B cell (primary cell): ENCODE measurements around the gene CLEC1A. TPM values are rescaled to one million over a fixed set of nuclear protein-coding genes. Genes with fewer than 3 reads are reported as not detected.

Source experiments
- ATAC-seq: fragments of 200-7000 bp; cut with Tn5 transposase; one replicate; pipeline ENCODE4 v1.10.0; 2021; ENCODE audit warnings: low read depth, mild to moderate bottlenecking, moderate number of reproducible peaks, moderate library complexity
- CTCF ChIA-PET: fragments of 350-600 bp; sonication (Branson Sonifier 250); formaldehyde crosslinking; loops from one replicate; lab custom pipeline; 2021; ENCODE audit warnings: antibody characterized with exemption, inconsistent platforms; lab: Charles Lee
- POLR2A ChIA-PET: fragments of 350-600 bp; sonication (Branson Sonifier 250); formaldehyde crosslinking; loops from one replicate; lab custom pipeline; 2021; ENCODE audit warnings: antibody characterized with exemption; lab: Charles Lee
- DNase-seq: peaks from one replicate; pipeline ENCODE4 v3.0.0; 2013
- H2AFZ ChIP-seq: 2 replicates; pipeline ENCODE4 v1.6.1; 2012; ENCODE audit warnings: mild to moderate bottlenecking, low read depth, low read length; ENCODE audit not compliant: insufficient read depth, poor library complexity, severe bottlenecking
- H3K27ac ChIP-seq, 2 donors: 1 replicate in 1 of 2; 2 replicates in 1 of 2; pipeline ENCODE4 v1.5.1; 2012 to 2013; ENCODE audit warnings: low read length in 2 of 2, mild to moderate bottlenecking in 2 of 2, moderate library complexity in 1 of 2
- H3K27me3 ChIP-seq, 4 experiments: fragments of 200-600 bp in 1 of 4; sonication (generic) in 1 of 4; replicated peaks in 1 of 4; 1 replicate in 2 of 4; 2 replicates in 2 of 4; pipeline versions ENCODE4 v1.6.1 to v1.7.0; 2013 to 2016; ENCODE audit warnings: low read length in 3 of 4, mild to moderate bottlenecking in 2 of 4, mixed read lengths in 1 of 4, moderate library complexity in 1 of 4; ENCODE audit not compliant: insufficient read depth in 4 of 4, control insufficient read depth in 3 of 4; ENCODE audit errors: control extremely low read depth in 1 of 4
- H3K36me3 ChIP-seq, 2 experiments: replicated peaks in 1 of 2; 1 replicate in 1 of 2; 2 replicates in 1 of 2; pipeline versions ENCODE4 v1.6.1 to v1.7.1; 2013; ENCODE audit warnings: low read length in 1 of 2; ENCODE audit not compliant: insufficient read depth in 2 of 2, control insufficient read depth in 1 of 2; ENCODE audit errors: control extremely low read depth in 1 of 2, extremely low read depth in 1 of 2
- H3K4me1 ChIP-seq, 2 donors: fragments of 200-600 bp in 1 of 2; sonication (generic) in 1 of 2; 1 replicate in 1 of 2; 2 replicates in 1 of 2; pipeline versions ENCODE4 v1.5.1 to v1.6.1; 2013 to 2017; ENCODE audit warnings: low read length in 2 of 2; ENCODE audit not compliant: control insufficient read depth in 2 of 2, insufficient read depth in 2 of 2
- H3K4me2 ChIP-seq: replicated peaks from 2 replicates; pipeline ENCODE3; 2012; ENCODE audit warnings: mild to moderate bottlenecking, low read depth, low read length; ENCODE audit not compliant: poor library complexity, severe bottlenecking
- H3K4me3 ChIP-seq, 5 experiments: fragments of 200-600 bp in 1 of 5; sonication (generic) in 1 of 5; 1 replicate in 3 of 5; 2 replicates in 2 of 5; pipeline versions ENCODE4 v1.5.1 to v1.7.0; 2011 to 2016; ENCODE audit warnings: low read length in 4 of 5, mild to moderate bottlenecking in 4 of 5, low read depth in 2 of 5, control low read depth in 1 of 5, moderate library complexity in 1 of 5; ENCODE audit not compliant: insufficient read depth in 1 of 5; ENCODE audit errors: control extremely low read depth in 1 of 5, extremely low read depth in 1 of 5
- H3K79me2 ChIP-seq: fragments of 200-600 bp; sonication (generic); one replicate; pipeline ENCODE4 v1.6.0; 2016; ENCODE audit warnings: low read length; ENCODE audit not compliant: control insufficient read depth, insufficient read depth
- H3K9ac ChIP-seq: fragments of 200-600 bp; sonication (generic); 2 replicates; pipeline ENCODE4 v1.6.1; 2017; ENCODE audit warnings: mild to moderate bottlenecking, low read length, moderate library complexity
- H3K9me3 ChIP-seq, 3 donors: one replicate each; pipeline versions ENCODE4 v1.6.1 to v1.7.1; 2013; ENCODE audit warnings: low read length in 2 of 3; ENCODE audit not compliant: control insufficient read depth in 2 of 3, insufficient read depth in 1 of 3; ENCODE audit errors: control extremely low read depth in 1 of 3
- H4K20me1 ChIP-seq: 2 replicates; pipeline ENCODE4 v1.6.0; 2012; ENCODE audit warnings: mild to moderate bottlenecking, low read length; ENCODE audit not compliant: insufficient read depth, control insufficient read depth, poor library complexity, severe bottlenecking
- H3K27ac Mint-ChIP-seq: one replicate; pipeline ENCODE4 v1.8.0; 2021; ENCODE audit warnings: mixed read lengths
- H3K27me3 Mint-ChIP-seq: one replicate; pipeline ENCODE4 v1.8.0; 2021; ENCODE audit warnings: mixed read lengths
- H3K4me1 Mint-ChIP-seq: one replicate; pipeline ENCODE4 v1.8.0; 2021; ENCODE audit warnings: mixed read lengths
- H3K4me3 Mint-ChIP-seq: one replicate; pipeline ENCODE4 v1.8.0; 2021; ENCODE audit warnings: mixed read lengths
- H3K9me3 Mint-ChIP-seq: one replicate; pipeline ENCODE4 v1.8.0; 2022; ENCODE audit warnings: mixed read lengths; ENCODE audit not compliant: insufficient read depth
- EZH2 ChIP-seq: IDR thresholded peaks from 2 replicates; pipeline ENCODE4 v1.6.1; 2012; ENCODE audit warnings: borderline replicate concordance, low read depth, mild to moderate bottlenecking, moderate library complexity, low read length; ENCODE audit not compliant: insufficient read depth, poor library complexity, severe bottlenecking
- WGBS: methylation state at CpG from one replicate; pipeline ENCODE4 v1.1.5; 2013; ENCODE audit warnings: missing lambda C conversion rate; ENCODE audit not compliant: insufficient coverage; 5-methylcytosine and 5-hydroxymethylcytosine counted together
- intact Hi-C: fragments of 100-400 bp; cut with micrococcal nuclease; formaldehyde crosslinking; loops from one replicate; pipeline ENCODE4 v1.10.0; 2022
- polyA plus RNA-seq: library from polyadenylated mRNA; depleted of rRNA; stranded (reverse); fragments of >200 nt; gene quantifications from 2 replicates; pipeline ENCODE4 v1.2.3, GENCODE V29; 2012
- total RNA-seq, 2 donors: library from RNA; stranded (reverse); fragments of 120-200 nt in 1 of 2; gene quantifications; 1 replicate in 1 of 2; 2 replicates in 1 of 2; pipeline versions ENCODE4 v1.2.3 to v1.2.4, GENCODE V29; 2013 to 2022
- TF ChIP-seq, protein P1 (sequence below): fragments of 200-600 bp; IDR thresholded peaks from one replicate; pipeline ENCODE4 v1.8.0; 2022; ENCODE audit warnings: antibody characterized with exemption, mild to moderate bottlenecking

The CLEC1A gene
- total and polyA plus RNA-seq, 2 donors (not counting 1 experiment from before 2014, with no cell fraction given) = 0.10 TPM; not detected in 1

- Histone ChIP-seq H3K27ac (no peak overlapping the region), H3K9ac (no peak overlapping the region), H3K4me3 (no peak overlapping the region), H3K36me3 (no peaks in the 10 kb centered on the region), H3K79me2 (no peaks in the 10 kb centered on the region), H3K27me3 (peaks cover 0 to 11% (median 3%) of the 10 kb centered on the region in 4 experiments), H4K20me1 (no peaks in the 10 kb centered on the region), H3K4me1 (peaks cover 0 to 10% of the 10 kb centered on the region in 2 donors), H3K9me3 (no peaks in the 10 kb centered on the region), H2AFZ (no peak overlapping the region), H3K4me2 (no peak overlapping the region)
- no peaks in the 10 kb centered on the region for H3K9me3 Mint-ChIP-seq
- no peak overlapping the region for H3K27ac Mint-ChIP-seq
- peaks cover 27% of the 10 kb centered on the region for H3K27me3 Mint-ChIP-seq
- intact Hi-C loops = no loop called here
- peaks cover 9% of the 10 kb centered on the region for H3K4me1 Mint-ChIP-seq
- POLR2A ChIA-PET = no interaction called here
- CTCF ChIA-PET = no interaction called here
- no peak for ATAC-seq
- DNase-seq = no peak
- no peak for TF ChIP-seq EZH2
- TF ChIP-seq, protein P1, sequence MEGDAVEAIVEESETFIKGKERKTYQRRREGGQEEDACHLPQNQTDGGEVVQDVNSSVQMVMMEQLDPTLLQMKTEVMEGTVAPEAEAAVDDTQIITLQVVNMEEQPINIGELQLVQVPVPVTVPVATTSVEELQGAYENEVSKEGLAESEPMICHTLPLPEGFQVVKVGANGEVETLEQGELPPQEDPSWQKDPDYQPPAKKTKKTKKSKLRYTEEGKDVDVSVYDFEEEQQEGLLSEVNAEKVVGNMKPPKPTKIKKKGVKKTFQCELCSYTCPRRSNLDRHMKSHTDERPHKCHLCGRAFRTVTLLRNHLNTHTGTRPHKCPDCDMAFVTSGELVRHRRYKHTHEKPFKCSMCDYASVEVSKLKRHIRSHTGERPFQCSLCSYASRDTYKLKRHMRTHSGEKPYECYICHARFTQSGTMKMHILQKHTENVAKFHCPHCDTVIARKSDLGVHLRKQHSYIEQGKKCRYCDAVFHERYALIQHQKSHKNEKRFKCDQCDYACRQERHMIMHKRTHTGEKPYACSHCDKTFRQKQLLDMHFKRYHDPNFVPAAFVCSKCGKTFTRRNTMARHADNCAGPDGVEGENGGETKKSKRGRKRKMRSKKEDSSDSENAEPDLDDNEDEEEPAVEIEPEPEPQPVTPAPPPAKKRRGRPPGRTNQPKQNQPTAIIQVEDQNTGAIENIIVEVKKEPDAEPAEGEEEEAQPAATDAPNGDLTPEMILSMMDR = no peak
- H3K4me3 Mint-ChIP-seq = no peak overlapping the region
- WGBS = 100% methylated on average over 2 of the region's 4 CpGs
Observed at GRCh38 chr12:10065241-10065640, 33.5 kb downstream of the CLEC1A start.

DNA sequence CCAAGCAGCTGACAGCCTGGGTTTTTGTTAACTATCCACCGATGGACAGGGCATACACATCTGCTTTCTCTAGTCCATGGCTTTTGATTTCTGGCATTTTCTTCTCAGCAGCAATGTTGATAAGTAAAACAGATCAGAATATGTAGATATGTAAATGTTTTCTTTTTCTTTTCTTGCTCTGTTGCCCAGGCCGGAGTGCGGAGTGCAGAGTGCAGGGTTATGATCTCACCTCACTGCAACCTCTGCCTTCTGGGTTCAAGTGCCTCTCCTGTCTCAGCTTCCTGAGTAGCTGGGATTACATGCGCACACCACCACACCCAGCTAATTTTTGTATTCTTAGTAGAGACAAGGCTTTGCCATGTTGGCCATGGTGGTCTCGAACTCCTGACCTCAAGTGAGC lies 40.4 kb downstream of the CLEC1A start:
- Histone ChIP-seq H4K20me1 (no peaks in the 10 kb centered on the region), H3K4me3 (no peak overlapping the region), H3K4me2 (no peak overlapping the region), H3K9me3 (no peaks in the 10 kb centered on the region), H3K27me3 (peaks cover 0 to 5% (median under 1%) of the 10 kb centered on the region in 4 experiments), H3K4me1 (no peaks in the 10 kb centered on the region), H3K27ac (no peak overlapping the region), H2AFZ (no peak overlapping the region), H3K79me2 (no peaks in the 10 kb centered on the region), H3K9ac (no peak overlapping the region), H3K36me3 (no peaks in the 10 kb centered on the region)
- Mint-ChIP-seq H3K27ac (no peak overlapping the region), H3K4me3 (no peak overlapping the region), H3K9me3 (no peaks in the 10 kb centered on the region), H3K27me3 (peaks cover 17% of the 10 kb centered on the region), H3K4me1 (no peaks in the 10 kb centered on the region)
- POLR2A ChIA-PET = no interaction called here
- intact Hi-C loops = no loop called here
- CTCF ChIA-PET = no interaction called here
- no peak for DNase-seq
- no peak for ATAC-seq
- TF ChIP-seq, protein P1 = no peak
- no peak for TF ChIP-seq EZH2
- 80% methylated on average over 2 of the region's 5 CpGs for WGBS
